Erythroblast (primary cell): ENCODE measurements around the gene IQGAP1.

Experiments used
- GATA1 ChIP-seq: IDR thresholded peaks from 2 replicates; pipeline ENCODE4 v1.6.1; 2011; ENCODE audit warnings: low read depth, mild to moderate bottlenecking, control low read depth, low read length, moderate library complexity
- POLR2A ChIP-seq: IDR thresholded peaks from 2 replicates; pipeline ENCODE4 v1.6.1; 2011; ENCODE audit warnings: mild to moderate bottlenecking, low read length

GRCh38 chr15:90401495-90401894, 13.5 kb downstream of the IQGAP1 start:
- TF ChIP-seq POLR2A (no peak), GATA1 (no peak)
